Activated naive CD4-positive, alpha-beta T cell (primary cell): ENCODE data around the gene GLI3.

Source experiments
- DNase-seq, 4 experiments: peaks; one replicate each; lab custom pipeline; 2025; lab: John Stamatoyannopoulos, UW

Gene GLI3

GRCh38 chr7:42175834-42176723 is 60.9 kb downstream of the GLI3 start:
- DNase-seq, result no peak

GRCh38 chr7:42174391-42174912 is 62.6 kb downstream of the GLI3 start:
- no peak for DNase-seq

- no peak for DNase-seq
These were observed 66.3 kb downstream of the GLI3 start for GRCh38 chr7:42170724-42171123.

DNA sequence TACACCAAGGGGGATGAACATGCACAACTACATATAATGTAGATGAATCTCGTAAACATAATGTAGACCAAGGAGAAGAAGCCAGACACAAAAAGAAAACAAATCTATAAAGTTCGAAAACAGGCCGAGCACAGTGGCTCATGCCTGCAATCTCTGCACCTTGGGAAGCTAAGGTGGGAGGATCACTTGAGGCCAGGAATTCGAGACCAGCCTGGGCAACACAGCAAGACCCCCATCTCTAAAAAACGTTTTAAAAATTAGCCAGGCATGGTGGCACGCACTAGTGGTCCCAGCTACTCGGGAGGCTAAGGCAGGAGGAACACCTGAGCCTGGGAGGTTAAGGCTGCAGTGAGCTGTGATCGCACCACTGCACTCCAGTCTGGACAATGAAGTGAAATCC is 68.5 kb downstream of the GLI3 start:
- no peak for DNase-seq

DNA sequence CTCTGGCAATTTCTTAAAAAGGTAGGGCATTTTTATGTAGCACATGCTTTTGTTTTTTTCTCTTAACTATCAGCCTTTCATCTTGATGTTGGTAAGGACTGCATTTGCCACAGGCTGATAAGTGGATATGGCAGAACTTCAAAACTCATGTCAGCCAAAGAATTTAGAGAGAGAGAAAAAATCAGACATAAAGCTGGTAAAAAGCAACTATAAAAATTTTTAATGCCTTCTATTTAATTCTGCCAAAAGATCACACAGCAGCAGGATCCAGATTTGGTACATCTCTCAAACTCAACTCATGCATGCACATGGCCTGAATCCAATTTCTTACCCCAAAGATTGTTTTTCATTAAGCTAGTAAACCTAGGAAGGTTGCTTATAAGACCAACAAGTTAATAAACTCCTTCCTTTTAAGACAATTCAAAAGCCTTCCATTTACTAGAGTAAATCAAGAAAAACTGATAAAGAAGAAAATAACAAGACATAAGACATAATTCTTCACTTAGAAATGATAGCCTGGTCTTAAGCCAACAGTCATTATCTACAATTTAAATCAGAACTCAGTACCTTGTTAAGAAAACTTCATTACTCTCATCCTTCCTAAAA is 69.3 kb downstream of the GLI3 start:
- DNase-seq, result no peak

GRCh38 chr7:42167206-42167605 is 69.8 kb downstream of the GLI3 start:
- DNase-seq, result no peak

- no peak for DNase-seq
These were observed 72.1 kb downstream of the GLI3 start for GRCh38 chr7:42164881-42165428.

GRCh38 chr7:42162560-42163325 is 74.3 kb downstream of the GLI3 start:
- no peak for DNase-seq

DNA sequence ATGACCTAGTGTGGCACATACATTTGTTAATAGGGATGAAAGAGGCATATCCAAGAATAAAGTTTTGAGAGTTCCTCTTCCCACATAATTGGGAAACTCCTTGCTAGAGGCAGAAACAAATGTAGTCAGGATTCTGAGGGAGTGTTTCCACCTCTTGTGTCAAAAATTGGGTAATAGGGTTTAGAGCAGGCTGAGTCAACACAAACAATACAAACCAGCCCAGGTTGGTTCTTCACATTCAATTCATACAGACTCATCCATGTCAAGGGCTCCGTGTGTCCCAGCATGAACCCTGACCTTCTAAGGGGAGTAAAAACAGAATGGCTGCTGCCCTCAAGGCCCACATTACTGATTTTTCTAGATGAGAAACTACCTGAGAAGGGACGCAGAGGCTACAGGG is 75.3 kb downstream of the GLI3 start:
- DNase-seq, result no peak

DNA sequence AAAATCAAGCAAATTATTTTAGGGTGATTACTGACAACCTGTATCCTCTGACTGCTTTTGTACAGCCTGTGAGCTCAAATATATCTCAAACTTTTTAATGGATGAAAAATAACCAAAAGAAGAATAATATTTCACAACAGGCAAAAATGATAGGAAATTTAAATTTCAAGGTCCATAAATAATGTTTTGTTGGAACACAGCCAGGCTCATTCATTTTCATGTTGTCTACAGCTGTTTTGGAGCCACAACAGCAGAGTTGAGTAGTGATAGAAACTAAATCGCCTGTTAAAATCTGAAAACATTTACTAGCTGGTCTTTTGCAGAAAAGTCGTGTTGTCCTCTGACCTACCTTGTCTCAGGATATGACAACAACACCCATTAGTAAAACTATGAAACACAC is 75.9 kb downstream of the GLI3 start:
- no peak for DNase-seq

DNA sequence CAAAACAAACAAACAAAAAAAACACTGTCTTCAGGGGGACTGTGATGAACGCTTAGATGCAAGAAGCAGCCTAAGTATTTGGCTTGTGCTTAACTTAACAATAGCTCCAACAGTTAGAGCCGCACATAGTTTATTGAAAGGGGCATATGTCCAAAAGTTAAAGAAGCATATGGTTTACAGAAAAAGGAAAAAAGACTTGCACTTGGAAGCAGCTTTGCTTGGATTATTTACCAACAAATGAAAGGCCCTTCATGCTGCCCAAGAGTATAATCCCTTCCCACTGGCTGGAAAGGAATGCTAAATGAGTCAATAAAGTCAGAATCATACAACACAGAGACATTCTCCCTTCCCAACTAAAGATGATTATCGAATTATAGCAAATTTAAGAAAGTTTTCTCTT is 77.9 kb downstream of the GLI3 start:
- DNase-seq, result no peak

GRCh38 chr7:42156967-42157721 is 79.9 kb downstream of the GLI3 start:
- no peak for DNase-seq

- no peak for DNase-seq
These were observed 80.6 kb downstream of the GLI3 start for GRCh38 chr7:42156291-42156865.

DNA sequence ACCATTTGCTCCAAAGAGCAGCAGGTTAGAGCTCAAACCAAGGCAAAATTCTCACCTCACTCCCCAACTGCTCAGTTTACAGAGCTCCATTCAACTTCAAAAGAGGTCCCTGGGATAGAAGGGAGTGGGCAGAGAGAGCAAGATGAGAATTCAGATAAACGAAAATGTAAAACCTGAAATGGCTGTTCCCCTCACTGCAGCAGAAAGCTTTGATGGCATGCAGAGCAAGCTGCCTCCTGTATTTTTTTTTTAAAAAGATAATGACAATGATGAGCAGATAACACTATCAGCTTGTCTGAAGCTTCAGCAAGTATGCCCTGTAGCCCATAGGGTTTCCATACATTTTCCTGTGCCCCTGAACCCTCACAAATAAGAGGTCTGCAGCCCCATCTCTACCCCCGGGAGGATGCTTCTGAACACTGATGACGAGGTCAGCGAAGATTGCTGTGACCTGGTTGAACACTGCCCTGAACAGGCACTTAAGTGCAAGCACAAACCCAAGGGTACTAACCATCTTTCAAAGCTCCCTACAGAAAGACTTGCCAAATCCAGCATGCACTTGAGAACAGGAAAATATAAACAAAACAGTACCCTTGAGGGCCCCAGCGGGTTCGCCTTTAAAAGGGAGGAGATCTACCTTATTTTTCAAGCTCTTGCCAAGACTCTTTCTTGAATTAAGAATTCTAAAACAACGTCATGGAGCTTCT is 81.3 kb downstream of the GLI3 start:
- DNase-seq, result no peak

GRCh38 chr7:42154173-42154572 is 82.8 kb downstream of the GLI3 start:
- no peak for DNase-seq

GRCh38 chr7:42152329-42153205 is 84.4 kb downstream of the GLI3 start:
- DNase-seq, result no peak

- no peak for DNase-seq
These were observed 85.7 kb downstream of the GLI3 start for GRCh38 chr7:42151309-42151708.

DNA sequence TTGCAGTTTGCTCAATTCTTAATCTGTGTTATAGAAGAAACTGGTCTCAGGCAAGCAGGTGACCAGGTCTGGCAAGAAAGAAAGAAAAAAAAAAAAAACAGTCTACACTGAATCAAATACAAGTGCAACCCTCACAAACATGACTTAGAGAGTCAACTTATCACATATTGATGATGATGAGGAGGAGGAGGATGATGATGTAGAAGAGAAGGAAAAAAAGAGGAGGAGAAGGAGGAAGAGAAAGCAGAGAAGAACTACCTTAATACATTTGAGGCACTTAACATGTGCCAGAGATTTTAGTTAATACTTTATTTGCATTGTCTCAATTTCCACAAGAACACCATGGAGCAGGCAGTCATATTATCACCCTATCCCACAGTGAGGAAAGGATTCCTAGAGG is 91.5 kb downstream of the GLI3 start:
- DNase-seq, result no peak

- no peak for DNase-seq
These were observed 92.4 kb downstream of the GLI3 start for GRCh38 chr7:42144604-42145003.
